Measurements from ENCODE around the gene RACGAP1. TPM values are rescaled to one million over a fixed set of nuclear protein-coding genes. Genes with fewer than 3 reads are reported as not detected.

Gene RACGAP1
- total and polyA plus RNA-seq, 2 of the 8 experiments (the other 6 are each of a cell fraction or from before 2014, with no cell fraction given), result 18.0 to 66.3 TPM

- H3K56ac ChIP-seq (replicated peaks; ENCODE audit: insufficient read length, low read depth, low read length), result no peak overlapping the region
- H3K23ac ChIP-seq (ENCODE audit: insufficient read length), result no peak overlapping the region
- H2BK5ac ChIP-seq (ENCODE audit: low read depth, low read length), result no peak overlapping the region
- FAIRE-seq, result no peak
- H4K91ac ChIP-seq (replicated peaks; ENCODE audit: insufficient read length, low read length), result no peak overlapping the region
- no peak overlapping the region for H3K9ac ChIP-seq (replicated peaks in 1 of 4; ENCODE audit: extremely low read depth in 1 of 4, low read depth in 3 of 4, low read length in 3 of 4)
- no peak overlapping the region for H3K4me3 ChIP-seq (ENCODE audit: extremely low read depth in 1 of 4, insufficient read depth in 2 of 4, low read depth in 3 of 4, low read length in 4 of 4)
- DNase-seq (ENCODE audit: low read depth in 1 of 2, low spot score in 2 of 2), result no peak
- H3K27me3 ChIP-seq (replicated peaks in 1 of 4; ENCODE audit: control insufficient read depth in 3 of 4, extremely low read depth in 1 of 4, insufficient read depth in 3 of 4, low read length in 3 of 4), result no peaks in the 10 kb centered on the region
- no peak overlapping the region for H2BK20ac ChIP-seq (ENCODE audit: low read length)
- H3K36me3 ChIP-seq (ENCODE audit: control insufficient read depth in 2 of 4, insufficient read depth in 4 of 4, low read length in 3 of 4), result no peaks in the 10 kb centered on the region
- no peaks in the 10 kb centered on the region for H3K79me1 ChIP-seq (ENCODE audit: low read depth, low read length)
- H3K18ac ChIP-seq (ENCODE audit: extremely low read depth, low read length), result no peak overlapping the region
- no peak overlapping the region for H2BK12ac ChIP-seq (ENCODE audit: low read depth, low read length)
- no peaks in the 10 kb centered on the region for H3K9me3 ChIP-seq (ENCODE audit: insufficient read depth in 2 of 2, low read depth in 1 of 2, low read length in 1 of 2)
- no peak overlapping the region for H2BK120ac ChIP-seq (replicated peaks; ENCODE audit: low read depth, low read length)
- H2BK15ac ChIP-seq (ENCODE audit: low read length), result no peak overlapping the region
- no peak overlapping the region for H4K5ac ChIP-seq (ENCODE audit: insufficient read length, low read depth, low read length)
- no peaks in the 10 kb centered on the region for H4K20me1 ChIP-seq (replicated peaks in 1 of 2; ENCODE audit: control insufficient read depth in 1 of 2, insufficient read depth in 2 of 2, low read length in 2 of 2)
- H3K4me1 ChIP-seq (replicated peaks in 1 of 4; ENCODE audit: control insufficient read depth in 3 of 4, insufficient read depth in 4 of 4, low read length in 3 of 4), result peaks cover 0 to 14% (median 5%) of the 10 kb centered on the region in 4 experiments; a peak in 6 of 7 replicates
- H3K4ac ChIP-seq (replicated peaks; ENCODE audit: insufficient read length, low read depth, low read length), result no peak overlapping the region
- H3K27ac ChIP-seq (ENCODE audit: low read depth, low read length), result no peak overlapping the region
- no peak overlapping the region for H2AFZ ChIP-seq (ENCODE audit: low read length)
- CTCF ChIA-PET (ENCODE audit: partially characterized antibody), result interaction anchor here (0.7 to 23.0 kb wide), 9 partner anchors 10 to 462 kb away, joined by 3 to 420 read pairs (median 7); partner anchors contain the start of genes AQP5, AQP6 and ASIC1
- H3K14ac ChIP-seq (ENCODE audit: insufficient read length), result no peak overlapping the region
- H3K4me2 ChIP-seq (ENCODE audit: insufficient read depth in 1 of 2, low read depth in 2 of 2, low read length in 2 of 2), result no peak overlapping the region
- no peak overlapping the region for H2AK5ac ChIP-seq (ENCODE audit: low read depth, low read length)
- WGBS, 2 experiments (ENCODE audit: extremely low coverage in 1 of 2, insufficient coverage in 1 of 2, insufficient read length in 1 of 2, insufficient replicate concordance in 2 of 2, low coverage in 1 of 2, low lambda C conversion rate in 2 of 2, missing lambda C conversion rate in 1 of 2), result 89% methylated on average over 3 of the region's 3 CpGs; no CpG with 5 or more reads in 1 of the 2 experiments
- H4K8ac ChIP-seq (ENCODE audit: extremely low read depth, insufficient read depth, low read length), result no peak overlapping the region
- POLR2A ChIA-PET (ENCODE audit: partially characterized antibody), result interaction anchor here (0.6 to 0.7 kb wide), 2 partner anchors 10 to 19 kb away, joined by 3 read pairs; no protein-coding TSS in a partner anchor
- H3K79me2 ChIP-seq (ENCODE audit: control insufficient read depth in 1 of 2, insufficient read depth in 2 of 2, low read length in 2 of 2), result no peaks in the 10 kb centered on the region
- TF ChIP-seq FOSL1 (IDR thresholded peaks at IDR 0.05; ENCODE audit: insufficient read depth, low read depth, low read length) (no peak), EP300 (IDR thresholded peaks at IDR 0.05; ENCODE audit: borderline replicate concordance in 1 of 2, low read depth in 2 of 2, low read length in 2 of 2) (no peak), JUND (IDR thresholded peaks at IDR 0.05; ENCODE audit: low read length) (no peak), POLR2A (IDR thresholded peaks at IDR 0.05; ENCODE audit: control extremely low read depth in 1 of 2, low read depth in 2 of 2, low read length in 2 of 2) (no peak), KDM5A (IDR thresholded peaks at IDR 0.05; ENCODE audit: low read length) (no peak), KDM4A (IDR thresholded peaks at IDR 0.05; ENCODE audit: low read depth, low read length, severe bottlenecking) (no peak), MAFK (IDR thresholded peaks at IDR 0.05; ENCODE audit: low read depth, low read length) (no peak)
- H3K23me2 ChIP-seq (ENCODE audit: low read depth, low read length), result no peaks in the 10 kb centered on the region
Observed at GRCh38 chr12:49979791-49980190, 45.5 kb downstream of the RACGAP1 start.
